K562 (cell line): ENCODE results near the gene GLUL. TPM values are rescaled to one million over a fixed set of nuclear protein-coding genes. Genes with fewer than 3 reads are reported as not detected.

ENCODE experiments used
- CBX2 ChIP-seq: fragments of 200-600 bp; sonication (generic); IDR thresholded peaks from one replicate; pipeline ENCODE4 v1.6.1; 2012; ENCODE audit warnings: mild to moderate bottlenecking, low read length, inconsistent platforms; ENCODE audit not compliant: insufficient read depth, poor library complexity, severe bottlenecking
- CCAR2 ChIP-seq: fragments of 200-400 bp; formaldehyde crosslinking; IDR thresholded peaks from 2 replicates; pipeline ENCODE4 v1.6.1; 2017; ENCODE audit warnings: mild to moderate bottlenecking, low read depth, low read length
- CEBPG ChIP-seq, 3 experiments: fragments of 200-800 bp in 1 of 3; sonication (Bioruptor generic) in 1 of 3; sonication (generic) in 1 of 3; formaldehyde crosslinking in 1 of 3; IDR thresholded peaks in 2 of 3; conservative IDR thresholded peaks in 1 of 3; 2 replicates each; pipeline versions ENCODE4 v1.6.1 to v1.8.0; 2016 to 2022; ENCODE audit warnings: missing compliant biosample characterization in 2 of 3, missing genetic modification characterization in 2 of 3, mild to moderate bottlenecking in 1 of 3, missing genetic modification reagents in 1 of 3
- HDAC1 ChIP-seq, 2 experiments: fragments of 450-650 bp; IDR thresholded peaks; 2 replicates each; pipeline ENCODE4 v1.6.1; 2016 to 2017; ENCODE audit warnings: inconsistent platforms in 1 of 2, mild to moderate bottlenecking in 1 of 2, moderate library complexity in 1 of 2
- HNRNPK ChIP-seq: fragments of 200-400 bp; formaldehyde crosslinking; IDR thresholded peaks from one replicate; pipeline ENCODE4 v1.6.1; 2018; ENCODE audit warnings: mild to moderate bottlenecking, low read depth, low read length; ENCODE audit not compliant: poor library complexity, severe bottlenecking
- KDM4B ChIP-seq, 2 experiments: fragments of 450-650 bp in 1 of 2; sonication (generic) in 1 of 2; IDR thresholded peaks; 2 replicates each; pipeline ENCODE4 v1.6.1; 2016 to 2017; ENCODE audit warnings: borderline replicate concordance in 2 of 2, antibody characterized with exemption in 1 of 2, low read depth in 1 of 2, mild to moderate bottlenecking in 1 of 2
- NR2C1 ChIP-seq, 2 experiments: fragments of 450-650 bp; IDR thresholded peaks; 2 replicates each; pipeline ENCODE4 v1.6.1; 2017; ENCODE audit warnings: mild to moderate bottlenecking in 2 of 2, antibody characterized with exemption in 1 of 2, inconsistent platforms in 1 of 2, missing compliant biosample characterization in 1 of 2, missing genetic modification characterization in 1 of 2
- PRPF4 ChIP-seq: fragments of 200-400 bp; formaldehyde crosslinking; IDR thresholded peaks from one replicate; pipeline ENCODE4 v1.6.1; 2017; ENCODE audit warnings: low read length, low read depth, mild to moderate bottlenecking; ENCODE audit not compliant: insufficient read depth, poor library complexity, severe bottlenecking
- SMARCA5 ChIP-seq: fragments of 450-650 bp; IDR thresholded peaks from 2 replicates; pipeline ENCODE4 v1.6.1; 2016
- YY1 ChIP-seq, 3 experiments: IDR thresholded peaks; 2 replicates each; pipeline ENCODE4 v1.6.1; 2011; ENCODE audit warnings: low read length in 2 of 3, mild to moderate bottlenecking in 2 of 3, moderate library complexity in 2 of 3, borderline replicate concordance in 1 of 3, control low read depth in 1 of 3, low read depth in 1 of 3; ENCODE audit not compliant: insufficient read depth in 3 of 3, insufficient replicate concordance in 2 of 3, control insufficient read depth in 1 of 3, insufficient read length in 1 of 3; ENCODE audit errors: extremely low read depth in 1 of 3
- ZC3H8 ChIP-seq: fragments of 450-650 bp; IDR thresholded peaks from 2 replicates; pipeline ENCODE4 v1.6.1; 2017
- ZNF384 ChIP-seq: IDR thresholded peaks from 2 replicates; pipeline ENCODE4 v1.6.1; 2012; ENCODE audit warnings: low read depth, low read length, improper control_type of control experiment
- polyA plus RNA-seq, 8 experiments: library from polyadenylated mRNA; depleted of rRNA in 4 of 8; stranded (reverse) in 5 of 8; unstranded in 3 of 8; fragments of >200 nt; fragmentation: Nextera tagmentation in 2 of 8; fragmentation: Illumina TruSeq in 1 of 8; extraction: Ambion mirVana in 2 of 8; extraction: Trizol in 1 of 8; gene quantifications; 2 replicates each; pipeline versions ENCODE4 v1.2.1 to v1.2.3, GENCODE V29; 2011 to 2014; ENCODE audit warnings: inconsistent platforms in 1 of 8, missing spikeins in 1 of 8
- total RNA-seq, 7 experiments: library from RNA; depleted of rRNA in 6 of 7; stranded (reverse); fragments of >200 nt in 6 of 7; fragmentation: Illumina TruSeq in 2 of 7; extraction: Trizol in 2 of 7; gene quantifications; 2 replicates each; pipeline versions ENCODE4 v1.2.1 to v1.2.3, GENCODE V29; 2011 to 2021; ENCODE audit warnings: low replicate concordance in 1 of 7
- TF ChIP-seq, protein P1 (sequence below): sonication (generic); formaldehyde crosslinking; IDR thresholded peaks from 2 replicates; pipeline ENCODE4 v1.8.1; 2022; ENCODE audit warnings: missing genetic modification reagents
- TF ChIP-seq, protein P2 (sequence below): sonication (generic); formaldehyde crosslinking; IDR thresholded peaks from 2 replicates; pipeline ENCODE4 v1.8.1; 2023; ENCODE audit warnings: mild to moderate bottlenecking, missing genetic modification reagents
- TF ChIP-seq, protein P3 (sequence below): fragments of 200-800 bp; sonication (Bioruptor generic); IDR thresholded peaks from 2 replicates; pipeline ENCODE4 v1.6.1; 2017; ENCODE audit warnings: missing genetic modification characterization, missing compliant biosample characterization
- TF ChIP-seq, protein P4 (sequence below): fragments of 450-650 bp; IDR thresholded peaks from 2 replicates; pipeline ENCODE4 v1.6.1; 2016; ENCODE audit warnings: low read depth, mild to moderate bottlenecking, moderate library complexity
- TF ChIP-seq, protein P5 (sequence below): fragments of 450-650 bp; IDR thresholded peaks from 2 replicates; pipeline ENCODE4 v1.6.1; 2016; ENCODE audit warnings: missing biosample characterization, missing genetic modification characterization

GLUL gene
- total and polyA plus RNA-seq, 9 of the 15 experiments (the other 6 are each of a cell fraction or from before 2014, with no cell fraction given) = 1,088 to 4,222 (median 1,338) TPM

DNA sequence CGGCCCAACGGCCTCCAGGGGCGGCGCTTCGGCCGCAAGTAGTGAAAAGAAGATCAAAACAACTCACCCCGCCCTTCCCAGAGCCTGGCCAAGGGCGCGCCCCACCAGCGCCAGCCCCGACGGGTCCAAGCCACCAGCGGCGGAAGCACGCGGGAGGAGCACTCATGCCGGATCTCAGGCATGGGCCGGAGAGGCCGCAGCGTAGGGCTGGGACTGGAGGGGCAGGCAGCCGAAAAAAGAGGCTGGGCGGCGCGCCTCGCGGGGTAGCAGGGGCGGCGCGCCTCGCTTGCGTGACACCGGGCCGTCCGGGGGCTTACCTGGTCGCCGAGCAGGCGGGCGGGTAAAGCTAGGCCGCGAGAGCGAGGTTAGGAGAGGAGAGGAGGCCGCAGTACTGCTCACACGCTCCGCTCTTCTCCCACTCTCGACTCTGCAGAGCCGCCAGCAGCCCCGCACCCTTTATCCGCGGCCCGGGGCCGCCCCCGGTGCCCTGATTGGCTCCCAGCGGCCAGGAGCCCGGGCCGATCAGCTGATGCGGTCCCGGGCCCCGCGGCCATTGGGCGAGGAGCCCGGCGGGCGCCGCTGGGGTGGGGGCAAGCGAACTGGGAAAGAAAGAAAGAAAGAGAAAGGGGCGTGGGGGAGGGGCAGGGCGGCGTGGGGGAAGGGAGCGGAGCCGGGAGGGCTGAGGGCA, at the start of gene GLUL (continued):
- TF ChIP-seq, protein P1, sequence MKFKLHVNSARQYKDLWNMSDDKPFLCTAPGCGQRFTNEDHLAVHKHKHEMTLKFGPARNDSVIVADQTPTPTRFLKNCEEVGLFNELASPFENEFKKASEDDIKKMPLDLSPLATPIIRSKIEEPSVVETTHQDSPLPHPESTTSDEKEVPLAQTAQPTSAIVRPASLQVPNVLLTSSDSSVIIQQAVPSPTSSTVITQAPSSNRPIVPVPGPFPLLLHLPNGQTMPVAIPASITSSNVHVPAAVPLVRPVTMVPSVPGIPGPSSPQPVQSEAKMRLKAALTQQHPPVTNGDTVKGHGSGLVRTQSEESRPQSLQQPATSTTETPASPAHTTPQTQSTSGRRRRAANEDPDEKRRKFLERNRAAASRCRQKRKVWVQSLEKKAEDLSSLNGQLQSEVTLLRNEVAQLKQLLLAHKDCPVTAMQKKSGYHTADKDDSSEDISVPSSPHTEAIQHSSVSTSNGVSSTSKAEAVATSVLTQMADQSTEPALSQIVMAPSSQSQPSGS (CRISPR knock-in tag) = no peak
- TF ChIP-seq PRPF4 (peak; percentile 99), ZC3H8 (no peak), CBX2 (no peak), CCAR2 (no peak), ZNF384 (no peak), YY1 (IDR thresholded peaks at IDR 0.05; ENCODE audit: borderline replicate concordance in 1 of 3, control insufficient read depth in 1 of 3, extremely low read depth in 1 of 3, insufficient read depth in 3 of 3, insufficient read length in 1 of 3, insufficient replicate concordance in 2 of 3, low read depth in 1 of 3, low read length in 2 of 3) (peak; percentile 29 to 88 (median 52)), CEBPG (CRISPR knock-in tag; IDR thresholded peaks at IDR 0.05) (no peak), CEBPG (tag; conservative IDR thresholded peaks at IDR 0.05 in 1 of 2, IDR thresholded peaks at IDR 0.05 in 1 of 2) (no peak), SMARCA5 (no peak), HNRNPK (peak; percentile 97), HDAC1 (IDR thresholded peaks at IDR 0.05) (peak in 1 of 2 experiments; percentile 90; a peak in 2 of 4 replicates), NR2C1 (IDR thresholded peaks at IDR 0.05) (no peak), NR2C1 (tag; IDR thresholded peaks at IDR 0.05) (no peak), KDM4B (IDR thresholded peaks at IDR 0.05; ENCODE audit: borderline replicate concordance in 2 of 2, low read depth in 1 of 2) (peak in 1 of 2 experiments; percentile 27; a peak in 1 of 4 replicates)
- TF ChIP-seq, protein P2, sequence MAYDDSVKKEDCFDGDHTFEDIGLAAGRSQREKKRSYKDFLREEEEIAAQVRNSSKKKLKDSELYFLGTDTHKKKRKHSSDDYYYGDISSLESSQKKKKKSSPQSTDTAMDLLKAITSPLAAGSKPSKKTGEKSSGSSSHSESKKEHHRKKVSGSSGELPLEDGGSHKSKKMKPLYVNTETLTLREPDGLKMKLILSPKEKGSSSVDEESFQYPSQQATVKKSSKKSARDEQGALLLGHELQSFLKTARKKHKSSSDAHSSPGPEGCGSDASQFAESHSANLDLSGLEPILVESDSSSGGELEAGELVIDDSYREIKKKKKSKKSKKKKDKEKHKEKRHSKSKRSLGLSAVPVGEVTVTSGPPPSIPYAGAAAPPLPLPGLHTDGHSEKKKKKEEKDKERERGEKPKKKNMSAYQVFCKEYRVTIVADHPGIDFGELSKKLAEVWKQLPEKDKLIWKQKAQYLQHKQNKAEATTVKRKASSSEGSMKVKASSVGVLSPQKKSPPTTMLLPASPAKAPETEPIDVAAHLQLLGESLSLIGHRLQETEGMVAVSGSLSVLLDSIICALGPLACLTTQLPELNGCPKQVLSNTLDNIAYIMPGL (CRISPR knock-in tag) = peak; percentile 55; the same call in 1 of the 2 replicates
- TF ChIP-seq, protein P3, sequence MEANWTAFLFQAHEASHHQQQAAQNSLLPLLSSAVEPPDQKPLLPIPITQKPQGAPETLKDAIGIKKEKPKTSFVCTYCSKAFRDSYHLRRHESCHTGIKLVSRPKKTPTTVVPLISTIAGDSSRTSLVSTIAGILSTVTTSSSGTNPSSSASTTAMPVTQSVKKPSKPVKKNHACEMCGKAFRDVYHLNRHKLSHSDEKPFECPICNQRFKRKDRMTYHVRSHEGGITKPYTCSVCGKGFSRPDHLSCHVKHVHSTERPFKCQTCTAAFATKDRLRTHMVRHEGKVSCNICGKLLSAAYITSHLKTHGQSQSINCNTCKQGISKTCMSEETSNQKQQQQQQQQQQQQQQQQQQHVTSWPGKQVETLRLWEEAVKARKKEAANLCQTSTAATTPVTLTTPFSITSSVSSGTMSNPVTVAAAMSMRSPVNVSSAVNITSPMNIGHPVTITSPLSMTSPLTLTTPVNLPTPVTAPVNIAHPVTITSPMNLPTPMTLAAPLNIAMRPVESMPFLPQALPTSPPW (CRISPR knock-in tag) = peak; percentile 97
- TF ChIP-seq, protein P4, sequence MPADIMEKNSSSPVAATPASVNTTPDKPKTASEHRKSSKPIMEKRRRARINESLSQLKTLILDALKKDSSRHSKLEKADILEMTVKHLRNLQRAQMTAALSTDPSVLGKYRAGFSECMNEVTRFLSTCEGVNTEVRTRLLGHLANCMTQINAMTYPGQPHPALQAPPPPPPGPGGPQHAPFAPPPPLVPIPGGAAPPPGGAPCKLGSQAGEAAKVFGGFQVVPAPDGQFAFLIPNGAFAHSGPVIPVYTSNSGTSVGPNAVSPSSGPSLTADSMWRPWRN = no peak
- TF ChIP-seq, protein P5, sequence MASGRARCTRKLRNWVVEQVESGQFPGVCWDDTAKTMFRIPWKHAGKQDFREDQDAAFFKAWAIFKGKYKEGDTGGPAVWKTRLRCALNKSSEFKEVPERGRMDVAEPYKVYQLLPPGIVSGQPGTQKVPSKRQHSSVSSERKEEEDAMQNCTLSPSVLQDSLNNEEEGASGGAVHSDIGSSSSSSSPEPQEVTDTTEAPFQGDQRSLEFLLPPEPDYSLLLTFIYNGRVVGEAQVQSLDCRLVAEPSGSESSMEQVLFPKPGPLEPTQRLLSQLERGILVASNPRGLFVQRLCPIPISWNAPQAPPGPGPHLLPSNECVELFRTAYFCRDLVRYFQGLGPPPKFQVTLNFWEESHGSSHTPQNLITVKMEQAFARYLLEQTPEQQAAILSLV (tag) = no peak
